PC-9 (cell line): Measurements from ENCODE around the gene ACTL9.

Experiments
- CTCF ChIP-seq: fragments of 200-600 bp; sonication (generic); conservative IDR thresholded peaks from 2 replicates; pipeline ENCODE4 v1.6.1; 2017; ENCODE audit warnings: mixed run types, antibody characterized with exemption, mild to moderate bottlenecking, moderate library complexity
- EZH2 ChIP-seq: fragments of 200-600 bp; sonication (generic); IDR thresholded peaks from 2 replicates; pipeline ENCODE4 v1.8.0; 2017; ENCODE audit warnings: antibody characterized with exemption, low read depth

GRCh38 chr19:8698433-8699063 lies at the start of gene ACTL9:
- TF ChIP-seq EZH2 (no peak), CTCF (no peak)
